GM21576 (cell line): ENCODE measurements around the gene DNAJB5.

Source experiments
- ATAC-seq: cut with Tn5 transposase; IDR thresholded peaks from one replicate; pipeline ENCODE4 v1.9.1; 2021; ENCODE audit warnings: mild to moderate bottlenecking, moderate library complexity; ENCODE audit not compliant: unreplicated experiment

Gene DNAJB5

GRCh38 chr9:34983209-34983608, 6.3 kb upstream of the DNAJB5 start:
- ATAC-seq: peak; percentile 73

- ATAC-seq: no peak
Observed at GRCh38 chr9:34984049-34984448, 5.5 kb upstream of the DNAJB5 start.

GRCh38 chr9:34985311-34985899, 4.1 kb upstream of the DNAJB5 start:
- ATAC-seq: no peak

GRCh38 chr9:34986540-34987047, 3.0 kb upstream of the DNAJB5 start:
- ATAC-seq: no peak

- ATAC-seq: no peak
Observed at GRCh38 chr9:34987160-34987901, 2.2 kb upstream of the DNAJB5 start.

- ATAC-seq: no peak
Observed at GRCh38 chr9:34988218-34989002, 1.1 kb upstream of the DNAJB5 start.

- ATAC-seq: no peak
Observed at GRCh38 chr9:34989946-34990635, 546 bp downstream of the DNAJB5 start.

GRCh38 chr9:34990908-34991606, 1.5 kb downstream of the DNAJB5 start:
- ATAC-seq: no peak

- ATAC-seq: no peak
Observed at GRCh38 chr9:34991607-34992375, 2.2 kb downstream of the DNAJB5 start.

GRCh38 chr9:34992376-34992951, 2.9 kb downstream of the DNAJB5 start:
- ATAC-seq: no peak

GRCh38 chr9:34993502-34994259, 4.1 kb downstream of the DNAJB5 start:
- no peak for ATAC-seq

GRCh38 chr9:34994260-34994899, 4.8 kb downstream of the DNAJB5 start:
- ATAC-seq: no peak

GRCh38 chr9:34994900-34995669, 5.5 kb downstream of the DNAJB5 start:
- ATAC-seq: no peak

- ATAC-seq: no peak
Observed at GRCh38 chr9:34995670-34996060, 6.1 kb downstream of the DNAJB5 start.

- no peak for ATAC-seq
Observed at GRCh38 chr9:34996181-34996904, 6.8 kb downstream of the DNAJB5 start.

GRCh38 chr9:34996905-34997279, 7.3 kb downstream of the DNAJB5 start:
- ATAC-seq: no peak

- no peak for ATAC-seq
Observed at GRCh38 chr9:34997379-34997781, 7.8 kb downstream of the DNAJB5 start.
